ENCODE measurements around the gene STK11IP. TPM values are rescaled to one million over a fixed set of nuclear protein-coding genes. Genes with fewer than 3 reads are reported as not detected.

STK11IP gene
- total RNA-seq, result 10 to 100 TPM; 30.0 to 33.1 TPM

- ChIA-PET POLR2A (interaction anchor here (0.5 to 2.0 kb wide), 5 partner anchors 13 to 67 kb away, joined by 3 to 4 read pairs (median 4); no protein-coding TSS in a partner anchor), CTCF (interaction anchor here (1.1 to 4.5 kb wide), 6 partner anchors 37 to 303 kb away, joined by 3 to 22 read pairs (median 8); partner anchors contain the start of genes CHPF and GMPPA)
- peak within 1 kb of the TSS; percentile 89 for H3K27ac Mint-ChIP-seq
- peak within 1 kb of the TSS; percentile 94 for H3K4me3 Mint-ChIP-seq
- peaks cover 32% of the 10 kb centered on the region for H3K4me1 Mint-ChIP-seq (ENCODE audit: low read depth)
- ATAC-seq (peak; percentile 92), DNase-seq (peak; percentile 96)
- H3K27me3 Mint-ChIP-seq (ENCODE audit: low read depth), result peaks cover 9% of the 10 kb centered on the region
- H3K36me3 Mint-ChIP-seq (ENCODE audit: low read depth), result peaks cover 6% of the 10 kb centered on the region
- H3K9me3 Mint-ChIP-seq (ENCODE audit: insufficient read depth), result no peaks in the 10 kb centered on the region
These were observed at the start of gene STK11IP for GRCh38 chr2:219597552-219598307. Gene STK11IP (plus strand): TSS chr2:219597857. CDS start chr2:219598120, 263 bp downstream.

- Mint-ChIP-seq H3K27me3 (ENCODE audit: low read depth) (peaks cover 52% of the 10 kb centered on the region), H3K36me3 (ENCODE audit: low read depth) (no peaks in the 10 kb centered on the region), H3K9me3 (ENCODE audit: insufficient read depth) (no peaks in the 10 kb centered on the region), H3K4me1 (ENCODE audit: low read depth) (peaks cover 15% of the 10 kb centered on the region), H3K4me3 (no peak overlapping the region), H3K27ac (no peak overlapping the region)
- ChIA-PET POLR2A (no interaction called here), CTCF (interaction anchor here (1.3 to 3.3 kb wide), 2 partner anchors 8 to 11 kb away, joined by 5 to 17 read pairs; no protein-coding TSS in a partner anchor)
- no peak for DNase-seq
- no peak for ATAC-seq
These were observed 48.7 kb upstream of the STK11IP start for GRCh38 chr2:219548990-219549389.

GRCh38 chr2:219549619-219550018 lies 48.0 kb upstream of the STK11IP start:
- Mint-ChIP-seq H3K9me3 (ENCODE audit: insufficient read depth) (no peaks in the 10 kb centered on the region), H3K36me3 (ENCODE audit: low read depth) (no peaks in the 10 kb centered on the region), H3K27ac (no peak overlapping the region), H3K4me1 (ENCODE audit: low read depth) (peaks cover 10% of the 10 kb centered on the region), H3K4me3 (no peak overlapping the region), H3K27me3 (ENCODE audit: low read depth) (peaks cover 48% of the 10 kb centered on the region)
- POLR2A ChIA-PET, result no interaction called here
- no peak for ATAC-seq
- CTCF ChIA-PET, result interaction anchor here (1.3 to 3.3 kb wide), 2 partner anchors 8 to 10 kb away, joined by 5 to 17 read pairs; no protein-coding TSS in a partner anchor
- no peak for DNase-seq

GRCh38 chr2:219551441-219552381 lies 45.9 kb upstream of the STK11IP start:
- ChIA-PET CTCF (interaction anchor here (1.1 to 3.6 kb wide), 4 partner anchors 8 to 90 kb away, joined by 3 to 17 read pairs (median 8); partner anchors contain the start of genes CHPF and TMEM198), POLR2A (no interaction called here)
- Mint-ChIP-seq H3K4me1 (ENCODE audit: low read depth) (peaks cover 7% of the 10 kb centered on the region), H3K27ac (no peak overlapping the region), H3K27me3 (ENCODE audit: low read depth) (peaks cover 30% of the 10 kb centered on the region), H3K4me3 (peak overlapping the region; percentile 69), H3K9me3 (ENCODE audit: insufficient read depth) (no peaks in the 10 kb centered on the region), H3K36me3 (ENCODE audit: low read depth) (no peaks in the 10 kb centered on the region)
- ATAC-seq (peak; percentile 27), DNase-seq (peak; percentile 37)

- peak overlapping the region; percentile 69 for H3K4me3 Mint-ChIP-seq
- H3K36me3 Mint-ChIP-seq (ENCODE audit: low read depth), result no peaks in the 10 kb centered on the region
- ATAC-seq (peak; percentile 89), DNase-seq (peak; percentile 80)
- ChIA-PET POLR2A (no interaction called here), CTCF (interaction anchor here (1.8 to 3.6 kb wide), 3 partner anchors 8 to 11 kb away, joined by 8 to 17 read pairs (median 8); partner anchors contain the start of genes CHPF and TMEM198)
- H3K27ac Mint-ChIP-seq, result no peak overlapping the region
- peaks cover 28% of the 10 kb centered on the region for H3K27me3 Mint-ChIP-seq (ENCODE audit: low read depth)
- H3K4me1 Mint-ChIP-seq (ENCODE audit: low read depth), result peaks cover 7% of the 10 kb centered on the region
- H3K9me3 Mint-ChIP-seq (ENCODE audit: insufficient read depth), result no peaks in the 10 kb centered on the region
These were observed 45.1 kb upstream of the STK11IP start for GRCh38 chr2:219552382-219553167.

GRCh38 chr2:219553168-219553417 lies 44.6 kb upstream of the STK11IP start:
- CTCF ChIA-PET, result interaction anchor here (1.8 to 3.6 kb wide), 2 partner anchors 9 to 12 kb away, joined by 8 to 17 read pairs; partner anchors contain the start of genes CHPF and TMEM198
- Mint-ChIP-seq H3K4me3 (peak overlapping the region; percentile 13), H3K27ac (no peak overlapping the region), H3K4me1 (ENCODE audit: low read depth) (peaks cover 7% of the 10 kb centered on the region), H3K9me3 (ENCODE audit: insufficient read depth) (no peaks in the 10 kb centered on the region), H3K36me3 (ENCODE audit: low read depth) (no peaks in the 10 kb centered on the region), H3K27me3 (ENCODE audit: low read depth) (peaks cover 28% of the 10 kb centered on the region)
- POLR2A ChIA-PET, result no interaction called here
- no peak for ATAC-seq
- no peak for DNase-seq

GRCh38 chr2:219553463-219553963 lies 44.1 kb upstream of the STK11IP start:
- ChIA-PET CTCF (interaction anchor here (3.6 kb wide), 1 partner anchor 12 kb away, joined by 17 read pairs; no protein-coding TSS in a partner anchor), POLR2A (no interaction called here)
- Mint-ChIP-seq H3K27me3 (ENCODE audit: low read depth) (peaks cover 28% of the 10 kb centered on the region), H3K27ac (no peak overlapping the region), H3K4me1 (ENCODE audit: low read depth) (peaks cover 7% of the 10 kb centered on the region), H3K4me3 (peak overlapping the region; percentile 13), H3K36me3 (ENCODE audit: low read depth) (no peaks in the 10 kb centered on the region), H3K9me3 (ENCODE audit: insufficient read depth) (no peaks in the 10 kb centered on the region)
- no peak for ATAC-seq
- DNase-seq, result no peak

- no peak overlapping the region for H3K27ac Mint-ChIP-seq
- H3K9me3 Mint-ChIP-seq (ENCODE audit: insufficient read depth), result no peaks in the 10 kb centered on the region
- H3K4me1 Mint-ChIP-seq (ENCODE audit: low read depth), result peaks cover 7% of the 10 kb centered on the region
- ChIA-PET CTCF (no interaction called here), POLR2A (no interaction called here)
- ATAC-seq (no peak), DNase-seq (no peak)
- peaks cover 28% of the 10 kb centered on the region for H3K27me3 Mint-ChIP-seq (ENCODE audit: low read depth)
- no peaks in the 10 kb centered on the region for H3K36me3 Mint-ChIP-seq (ENCODE audit: low read depth)
- H3K4me3 Mint-ChIP-seq, result no peak overlapping the region
These were observed 43.3 kb upstream of the STK11IP start for GRCh38 chr2:219554350-219554749.

GRCh38 chr2:219555956-219556355 lies 41.7 kb upstream of the STK11IP start:
- Mint-ChIP-seq H3K27me3 (ENCODE audit: low read depth) (peaks cover 18% of the 10 kb centered on the region), H3K9me3 (ENCODE audit: insufficient read depth) (no peaks in the 10 kb centered on the region), H3K36me3 (ENCODE audit: low read depth) (no peaks in the 10 kb centered on the region), H3K4me1 (ENCODE audit: low read depth) (peaks cover 5% of the 10 kb centered on the region), H3K4me3 (no peak overlapping the region), H3K27ac (no peak overlapping the region)
- ChIA-PET CTCF (no interaction called here), POLR2A (no interaction called here)
- ATAC-seq, result no peak
- no peak for DNase-seq

GRCh38 chr2:219556413-219556812 lies 41.2 kb upstream of the STK11IP start:
- no peaks in the 10 kb centered on the region for H3K9me3 Mint-ChIP-seq (ENCODE audit: insufficient read depth)
- peaks cover 16% of the 10 kb centered on the region for H3K27me3 Mint-ChIP-seq (ENCODE audit: low read depth)
- H3K4me3 Mint-ChIP-seq, result no peak overlapping the region
- ATAC-seq, result no peak
- peaks cover 5% of the 10 kb centered on the region for H3K4me1 Mint-ChIP-seq (ENCODE audit: low read depth)
- CTCF ChIA-PET, result no interaction called here
- POLR2A ChIA-PET, result no interaction called here
- no peak for DNase-seq
- no peak overlapping the region for H3K27ac Mint-ChIP-seq
- no peaks in the 10 kb centered on the region for H3K36me3 Mint-ChIP-seq (ENCODE audit: low read depth)

GRCh38 chr2:219557320-219557719 lies 40.3 kb upstream of the STK11IP start:
- Mint-ChIP-seq H3K4me3 (no peak overlapping the region), H3K36me3 (ENCODE audit: low read depth) (no peaks in the 10 kb centered on the region), H3K27ac (no peak overlapping the region), H3K4me1 (ENCODE audit: low read depth) (no peaks in the 10 kb centered on the region), H3K27me3 (ENCODE audit: low read depth) (peaks cover 8% of the 10 kb centered on the region), H3K9me3 (ENCODE audit: insufficient read depth) (no peaks in the 10 kb centered on the region)
- ChIA-PET POLR2A (no interaction called here), CTCF (no interaction called here)
- DNase-seq (no peak), ATAC-seq (no peak)
